NT2/D1 (cell line): Measurements from ENCODE around the gene RBFOX2.

Experiments used
- DNase-seq: peaks from one replicate; pipeline ENCODE4 v3.0.0-alpha.2; 2011; ENCODE audit warnings: low read depth, low spot score
- H3K27me3 ChIP-seq: 2 replicates; pipeline ENCODE4 v1.6.0; 2011; ENCODE audit warnings: mild to moderate bottlenecking; ENCODE audit not compliant: insufficient read length, insufficient read depth
- H3K36me3 ChIP-seq: 2 replicates; pipeline ENCODE4 v1.6.1; 2011; ENCODE audit warnings: mild to moderate bottlenecking, low read length, mixed read lengths; ENCODE audit not compliant: insufficient read depth, insufficient read length
- H3K4me1 ChIP-seq: 2 replicates; pipeline ENCODE4 v1.5.1; 2011; ENCODE audit not compliant: insufficient read depth, insufficient read length
- H3K4me3 ChIP-seq: 2 replicates; pipeline ENCODE4 v1.5.1; 2011; ENCODE audit warnings: low read depth; ENCODE audit not compliant: insufficient read length
- H3K9ac ChIP-seq: 2 replicates; pipeline ENCODE4 v1.6.0; 2011; ENCODE audit warnings: low read depth; ENCODE audit not compliant: insufficient read length
- H3K9me3 ChIP-seq: 2 replicates; pipeline ENCODE4 v1.5.1; 2011; ENCODE audit warnings: mild to moderate bottlenecking, low read length; ENCODE audit not compliant: insufficient read depth
- SUZ12 ChIP-seq: IDR thresholded peaks from 2 replicates; pipeline ENCODE4 v1.6.1; 2011; ENCODE audit not compliant: insufficient read length, insufficient read depth; ENCODE audit errors: extremely low read depth
- YY1 ChIP-seq: IDR thresholded peaks from 2 replicates; pipeline ENCODE4 v1.6.1; 2011; ENCODE audit not compliant: insufficient read length, insufficient read depth
- ZNF274 ChIP-seq: IDR thresholded peaks from 2 replicates; pipeline ENCODE4 v1.6.1; 2011; ENCODE audit warnings: mild to moderate bottlenecking, low read depth, low read length

Gene RBFOX2

GRCh38 chr22:35886309-35886708 lies 142.3 kb downstream of the RBFOX2 start:
- no peaks in the 10 kb centered on the region for H3K9me3 ChIP-seq
- H3K36me3 ChIP-seq, result no peaks in the 10 kb centered on the region
- no peak overlapping the region for H3K4me3 ChIP-seq
- H3K4me1 ChIP-seq, result peaks cover 3% of the 10 kb centered on the region
- no peaks in the 10 kb centered on the region for H3K27me3 ChIP-seq
- DNase-seq, result no peak
- no peak overlapping the region for H3K9ac ChIP-seq
- no peak for TF ChIP-seq YY1
- TF ChIP-seq ZNF274, result no peak
- no peak for TF ChIP-seq SUZ12

DNA sequence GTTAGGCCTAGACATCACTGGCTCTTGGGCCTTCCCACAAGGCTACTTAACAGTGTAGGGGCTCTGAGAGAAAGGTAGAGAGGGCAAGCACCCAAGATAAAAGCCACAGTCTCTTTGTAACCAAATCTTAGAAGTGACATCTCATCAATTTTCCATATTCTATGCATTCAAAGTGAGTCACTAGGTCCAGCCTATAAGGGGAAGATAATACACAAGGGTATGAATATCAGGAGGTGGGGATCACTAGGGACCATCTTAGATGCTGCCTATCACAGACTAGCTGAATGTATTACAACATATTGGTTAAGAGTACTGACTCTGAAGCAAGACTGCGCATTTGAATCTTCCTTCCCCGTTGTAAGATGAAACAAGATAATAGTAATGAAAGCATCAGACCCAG lies 144.1 kb downstream of the RBFOX2 start:
- Histone ChIP-seq H3K4me1 (peaks cover 3% of the 10 kb centered on the region), H3K27me3 (no peaks in the 10 kb centered on the region), H3K9me3 (no peaks in the 10 kb centered on the region), H3K9ac (no peak overlapping the region), H3K4me3 (no peak overlapping the region), H3K36me3 (no peaks in the 10 kb centered on the region)
- no peak for TF ChIP-seq ZNF274
- no peak for TF ChIP-seq SUZ12
- TF ChIP-seq YY1, result no peak
- no peak for DNase-seq

GRCh38 chr22:35883031-35883620 lies 145.5 kb downstream of the RBFOX2 start:
- H3K36me3 ChIP-seq, result no peaks in the 10 kb centered on the region
- H3K4me1 ChIP-seq, result peaks cover 3% of the 10 kb centered on the region
- no peak for DNase-seq
- no peaks in the 10 kb centered on the region for H3K9me3 ChIP-seq
- H3K4me3 ChIP-seq, result no peak overlapping the region
- TF ChIP-seq SUZ12 (no peak), ZNF274 (no peak), YY1 (no peak)
- H3K27me3 ChIP-seq, result no peaks in the 10 kb centered on the region
- H3K9ac ChIP-seq, result no peak overlapping the region

DNA sequence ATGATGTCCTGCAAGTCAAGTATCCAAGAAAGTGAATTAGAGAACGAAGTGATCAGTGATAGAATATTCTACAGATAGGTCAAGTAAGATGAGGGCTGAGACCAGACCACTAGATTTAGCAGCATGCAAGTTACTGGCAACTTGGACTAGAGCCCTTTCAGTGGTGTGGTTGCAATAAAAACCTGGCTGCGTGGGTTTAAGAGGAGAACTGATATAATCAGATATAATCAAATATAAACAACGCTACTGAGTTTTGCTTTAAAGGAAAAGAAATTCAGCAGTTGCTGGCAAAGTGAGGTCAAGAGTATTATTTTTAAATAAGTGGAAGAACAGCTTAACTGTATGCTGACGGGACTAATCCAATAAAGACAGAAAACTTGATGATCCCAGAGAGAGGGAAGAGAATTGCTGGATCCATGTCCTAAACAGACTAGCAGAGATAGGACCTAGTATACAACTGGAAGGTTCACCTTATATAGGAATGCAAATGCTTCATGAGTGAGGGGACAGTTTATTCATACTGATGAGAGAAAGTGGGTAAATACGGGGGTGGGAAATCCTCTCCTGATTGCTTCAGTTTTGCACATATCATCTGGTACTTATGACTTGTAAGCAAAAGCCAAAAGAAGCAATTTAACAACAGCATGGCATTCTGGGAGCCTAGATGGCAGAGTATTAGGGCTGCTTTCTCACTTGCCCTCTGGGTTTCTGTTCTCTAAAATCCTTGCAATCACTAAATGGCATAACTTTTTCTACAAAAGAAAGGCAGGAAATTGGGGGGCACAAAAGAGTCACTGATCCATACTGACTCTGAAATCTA lies 146.2 kb downstream of the RBFOX2 start:
- H3K9me3 ChIP-seq, result no peaks in the 10 kb centered on the region
- no peak overlapping the region for H3K4me3 ChIP-seq
- TF ChIP-seq YY1 (no peak), SUZ12 (no peak), ZNF274 (no peak)
- H3K27me3 ChIP-seq, result no peaks in the 10 kb centered on the region
- H3K4me1 ChIP-seq, result peaks cover 3% of the 10 kb centered on the region
- H3K9ac ChIP-seq, result no peak overlapping the region
- no peak for DNase-seq
- H3K36me3 ChIP-seq, result no peaks in the 10 kb centered on the region

DNA sequence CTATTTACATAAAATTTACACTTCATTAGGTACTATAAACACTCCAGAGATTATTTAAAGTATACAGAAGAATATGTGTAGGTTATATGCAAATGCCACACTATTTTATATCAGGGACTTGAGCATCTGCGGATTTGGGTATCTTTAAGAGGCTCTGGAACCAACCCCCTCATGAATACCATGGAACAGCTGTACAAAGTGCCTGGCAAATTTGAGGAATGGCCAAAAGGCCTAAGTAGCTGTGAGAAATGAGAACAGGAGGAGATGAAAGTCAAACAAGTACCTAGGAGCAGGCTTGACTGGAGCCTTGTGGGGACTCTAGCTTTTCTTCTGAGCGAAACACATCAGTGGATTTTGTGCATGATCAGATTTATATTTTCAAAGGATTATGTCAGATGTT lies 149.3 kb downstream of the RBFOX2 start:
- peaks cover 3% of the 10 kb centered on the region for H3K4me1 ChIP-seq
- H3K27me3 ChIP-seq, result no peaks in the 10 kb centered on the region
- no peak overlapping the region for H3K9ac ChIP-seq
- no peaks in the 10 kb centered on the region for H3K36me3 ChIP-seq
- TF ChIP-seq SUZ12 (no peak), YY1 (no peak), ZNF274 (no peak)
- no peak for DNase-seq
- peaks cover 12% of the 10 kb centered on the region for H3K9me3 ChIP-seq
- no peak overlapping the region for H3K4me3 ChIP-seq

DNA sequence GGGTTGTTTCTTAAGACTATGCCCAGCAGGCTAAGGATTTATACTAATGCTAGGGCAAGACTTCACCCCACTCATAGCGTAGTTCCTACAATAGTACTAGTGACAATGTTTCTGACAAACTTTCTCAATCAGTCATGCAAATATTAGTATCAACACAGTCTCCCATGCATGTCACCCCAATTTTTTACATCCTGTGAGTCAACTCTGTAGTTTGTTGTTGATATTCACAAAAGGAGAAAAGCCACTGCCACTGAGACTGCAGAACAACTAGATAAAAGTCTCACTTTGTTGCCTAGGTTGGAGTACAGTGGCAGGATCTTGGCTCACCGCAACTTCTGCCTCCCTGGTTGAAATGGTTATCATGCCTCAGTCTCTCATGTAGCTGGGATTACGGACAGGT lies 155.2 kb downstream of the RBFOX2 start:
- DNase-seq, result no peak
- Histone ChIP-seq H3K4me1 (no peaks in the 10 kb centered on the region), H3K9me3 (peaks cover 14% of the 10 kb centered on the region), H3K4me3 (no peak overlapping the region), H3K36me3 (no peaks in the 10 kb centered on the region), H3K27me3 (no peaks in the 10 kb centered on the region), H3K9ac (no peak overlapping the region)
- TF ChIP-seq ZNF274 (no peak), YY1 (no peak), SUZ12 (no peak)

- H3K4me1 ChIP-seq, result no peaks in the 10 kb centered on the region
- no peak for TF ChIP-seq YY1
- no peak for TF ChIP-seq SUZ12
- no peak for TF ChIP-seq ZNF274
- no peak for DNase-seq
These were observed 156.2 kb downstream of the RBFOX2 start for GRCh38 chr22:35872451-35872850.

More at GRCh38 chr22:35872451-35872850, 156.2 kb downstream of the RBFOX2 start:
- H3K36me3 ChIP-seq, result no peaks in the 10 kb centered on the region
- H3K9me3 ChIP-seq, result peaks cover 14% of the 10 kb centered on the region
- no peak overlapping the region for H3K4me3 ChIP-seq
- no peak overlapping the region for H3K9ac ChIP-seq
- H3K27me3 ChIP-seq, result no peaks in the 10 kb centered on the region
